Keratinocyte (primary cell): ENCODE data around the gene TRAPPC6A. TPM values are rescaled to one million over a fixed set of nuclear protein-coding genes. Genes with fewer than 3 reads are reported as not detected.
A peak's percentile ranks its signal among the peaks of the same experiment; 100 is the strongest.

Experiments
- DNase-seq: peaks from one replicate; pipeline ENCODE4 v3.0.0-alpha.2; 2011; ENCODE audit warnings: low read depth, missing footprints, low spot score
- FAIRE-seq: peaks from 2 replicates; lab custom pipeline; 2011; peaks lifted over from hg19 to GRCh38; lab: Jason Lieb, UNC
- H2AFZ ChIP-seq: 2 replicates; pipeline ENCODE4 v1.6.0; 2012; ENCODE audit warnings: low read length, control low read depth, inconsistent platforms; ENCODE audit not compliant: control insufficient read depth
- H3K27ac ChIP-seq: 2 replicates; pipeline ENCODE4 v1.5.1; 2011; ENCODE audit warnings: low read length; ENCODE audit not compliant: control insufficient read depth, insufficient read depth
- H3K27me3 ChIP-seq: 3 replicates; pipeline ENCODE4 v1.6.0; 2011; ENCODE audit warnings: low read length; ENCODE audit not compliant: control insufficient read depth, insufficient read depth; ENCODE audit errors: extremely low read depth
- H3K36me3 ChIP-seq, 2 experiments: 2 replicates in 1 of 2; 3 replicates in 1 of 2; pipeline ENCODE4 v1.5.1; 2011; ENCODE audit warnings: low read length in 2 of 2, mild to moderate bottlenecking in 1 of 2; ENCODE audit not compliant: control insufficient read depth in 2 of 2, insufficient read depth in 2 of 2; ENCODE audit errors: extremely low read depth in 1 of 2
- H3K4me1 ChIP-seq: 3 replicates; pipeline ENCODE4 v1.5.1; 2011; ENCODE audit warnings: low read length; ENCODE audit not compliant: control insufficient read depth, insufficient read depth; ENCODE audit errors: extremely low read depth
- H3K4me2 ChIP-seq: 3 replicates; pipeline ENCODE4 v1.6.0; 2011; ENCODE audit warnings: low read depth, low read length; ENCODE audit not compliant: control insufficient read depth, insufficient read depth; ENCODE audit errors: extremely low read depth
- H3K4me3 ChIP-seq, 3 experiments: fragments of 200-600 bp in 1 of 3; sonication (generic) in 1 of 3; 2 replicates in 2 of 3; 3 replicates in 1 of 3; pipeline ENCODE4 v1.5.1; 2011 to 2016; ENCODE audit warnings: low read length in 3 of 3, mild to moderate bottlenecking in 3 of 3, control low read depth in 2 of 3, inconsistent platforms in 1 of 3, low read depth in 1 of 3, mixed read lengths in 1 of 3, mixed run types in 1 of 3, moderate library complexity in 1 of 3; ENCODE audit not compliant: control insufficient read depth in 2 of 3, insufficient read depth in 2 of 3; ENCODE audit errors: extremely low read depth in 1 of 3
- H3K79me2 ChIP-seq: 2 replicates; pipeline ENCODE4 v1.6.0; 2012; ENCODE audit warnings: low read length; ENCODE audit not compliant: control insufficient read depth, insufficient read depth
- H3K9ac ChIP-seq: 3 replicates; pipeline ENCODE4 v1.6.0; 2011; ENCODE audit warnings: low read length; ENCODE audit not compliant: control insufficient read depth, insufficient read depth; ENCODE audit errors: extremely low read depth
- H3K9me1 ChIP-seq: 3 replicates; pipeline ENCODE4 v1.6.0; 2011; ENCODE audit warnings: low read length; ENCODE audit not compliant: control insufficient read depth, insufficient read depth; ENCODE audit errors: extremely low read depth
- H3K9me3 ChIP-seq: 2 replicates; pipeline ENCODE4 v1.5.1; 2012; ENCODE audit warnings: low read depth, low read length; ENCODE audit not compliant: control insufficient read depth
- H4K20me1 ChIP-seq: 3 replicates; pipeline ENCODE4 v1.6.0; 2011; ENCODE audit warnings: low read length; ENCODE audit not compliant: control insufficient read depth, insufficient read depth; ENCODE audit errors: extremely low read depth
- CTCF ChIP-seq, 3 experiments: IDR thresholded peaks in 1 of 3; conservative IDR thresholded peaks in 1 of 3; optimal IDR thresholded peaks in 1 of 3; 2 replicates in 2 of 3; 3 replicates in 1 of 3; pipeline versions ENCODE3 to v1.5.1; 2011; ENCODE audit warnings: low read length in 3 of 3, mild to moderate bottlenecking in 3 of 3, moderate library complexity in 2 of 3, control low read depth in 1 of 3, inconsistent platforms in 1 of 3; ENCODE audit not compliant: insufficient read depth in 2 of 3; ENCODE audit errors: extremely low read depth in 1 of 3
- EZH2 ChIP-seq: IDR thresholded peaks from one replicate; pipeline ENCODE4 v1.6.1; 2012; ENCODE audit warnings: inconsistent platforms, mild to moderate bottlenecking, low read length, moderate library complexity
- dilution Hi-C: fragments of 300-500 bp; cut with MboI; formaldehyde crosslinking; loops from one replicate; pipeline ENCODE4 v1.7.0; 2020; ENCODE audit warnings: low sequenced_read_pairs; ENCODE audit not compliant: extremely low pct_ligation_motif_present
- polyA plus RNA-seq, 5 experiments: library from polyadenylated mRNA; depleted of rRNA in 3 of 5; stranded (reverse) in 3 of 5; stranded (forward) in 1 of 5; unstranded in 1 of 5; fragments of >200 nt; gene quantifications; 1 replicate in 1 of 5; 2 replicates in 3 of 5; 3 replicates in 1 of 5; pipeline versions ENCODE4 v1.2.1 to v1.2.3, GENCODE V29; 2011 to 2012; ENCODE audit warnings: missing spikeins in 2 of 5, low read depth in 1 of 5, low replicate concordance in 1 of 5

TRAPPC6A gene
- polyA plus RNA-seq, 1 donor (not counting 4 experiments of a cell fraction or from before 2014, with no cell fraction given), result 4.7 TPM

GRCh38 chr19:45125975-45126493 lies 52.0 kb downstream of the TRAPPC6A start:
- H3K4me2 ChIP-seq, result no peak overlapping the region
- H3K27ac ChIP-seq, result no peak overlapping the region
- dilution Hi-C loops, result no loop called here
- H3K9ac ChIP-seq, result no peak overlapping the region
- H3K79me2 ChIP-seq, result peaks cover 55% of the 10 kb centered on the region
- peaks cover 0 to 5% of the 10 kb centered on the region in 2 experiments for H3K36me3 ChIP-seq
- H3K27me3 ChIP-seq, result no peaks in the 10 kb centered on the region
- H3K4me3 ChIP-seq, result no peak overlapping the region
- FAIRE-seq (peak; percentile 70), DNase-seq (peak; percentile 21)
- peaks cover 18% of the 10 kb centered on the region for H4K20me1 ChIP-seq
- H3K9me1 ChIP-seq, result peaks cover 4% of the 10 kb centered on the region
- no peak overlapping the region for H2AFZ ChIP-seq
- H3K9me3 ChIP-seq, result no peaks in the 10 kb centered on the region
- TF ChIP-seq CTCF (optimal IDR thresholded peaks at IDR 0.05 in 1 of 3, IDR thresholded peaks at IDR 0.05 in 1 of 3, conservative IDR thresholded peaks at IDR 0.05 in 1 of 3; ENCODE audit: extremely low read depth in 1 of 3, insufficient read depth in 2 of 3, low read length in 3 of 3) (peak; percentile 82 to 96 (median 88)), EZH2 (no peak)
- H3K4me1 ChIP-seq, result peaks cover 20% of the 10 kb centered on the region

- no peaks in the 10 kb centered on the region for H3K9me3 ChIP-seq
- H2AFZ ChIP-seq, result no peak overlapping the region
- peaks cover 55% of the 10 kb centered on the region for H3K79me2 ChIP-seq
- no peak overlapping the region for H3K4me3 ChIP-seq
- peaks cover under 1 to 5% of the 10 kb centered on the region in 2 experiments for H3K36me3 ChIP-seq
- dilution Hi-C loops, result no loop called here
- peaks cover 4% of the 10 kb centered on the region for H3K9me1 ChIP-seq
- no peak overlapping the region for H3K27ac ChIP-seq
- H3K4me1 ChIP-seq, result peaks cover 18% of the 10 kb centered on the region
- H3K9ac ChIP-seq, result no peak overlapping the region
- TF ChIP-seq CTCF (optimal IDR thresholded peaks at IDR 0.05 in 1 of 3, IDR thresholded peaks at IDR 0.05 in 1 of 3, conservative IDR thresholded peaks at IDR 0.05 in 1 of 3; ENCODE audit: extremely low read depth in 1 of 3, insufficient read depth in 2 of 3, low read length in 3 of 3), result no peak
- no peak for TF ChIP-seq EZH2
- H3K27me3 ChIP-seq, result no peaks in the 10 kb centered on the region
- H4K20me1 ChIP-seq, result peaks cover 18% of the 10 kb centered on the region
- no peak for DNase-seq
- H3K4me2 ChIP-seq, result no peak overlapping the region
- FAIRE-seq, result no peak
These were observed 52.7 kb downstream of the TRAPPC6A start for GRCh38 chr19:45125360-45125759.
